ENCODE data around the gene DCTPP1. TPM values are rescaled to one million over a fixed set of nuclear protein-coding genes. Genes with fewer than 3 reads are reported as not detected.

The DCTPP1 gene
- total and polyA plus RNA-seq, 2 of the 13 experiments (the other 11 are each of a cell fraction or from before 2014, with no cell fraction given), result 54.8 to 74.4 TPM

DNA sequence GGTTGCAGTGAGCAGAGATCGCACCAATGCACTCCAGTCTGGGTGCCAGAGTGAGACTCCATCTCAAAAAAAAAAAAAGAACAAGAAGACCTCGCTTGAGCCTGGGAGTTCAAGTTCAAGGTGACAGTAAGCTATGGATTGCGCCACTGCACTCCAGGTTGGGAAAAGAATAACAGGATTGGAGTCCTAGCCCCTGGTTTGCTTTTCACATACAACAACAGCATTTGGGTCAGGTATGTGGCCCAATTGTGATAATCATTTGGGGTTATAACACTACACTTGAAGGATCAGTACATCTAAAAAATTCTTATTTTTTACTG is 19.2 kb upstream of the DCTPP1 start (continued):
- TF ChIP-seq CENPT (CRISPR knock-in tag; IDR thresholded peaks at IDR 0.05; ENCODE audit: low read depth) (no peak), HIVEP1 (CRISPR knock-in tag; IDR thresholded peaks at IDR 0.05) (no peak), KAT8 (CRISPR knock-in tag; IDR thresholded peaks at IDR 0.05) (peak; percentile 47; the same call in 1 of the 2 replicates), ZNF761 (CRISPR knock-in tag; conservative IDR thresholded peaks at IDR 0.05) (0 out of 2 replicates have a peak, but pooled peaks have one; percentile 2), TAF1 (CRISPR knock-in tag; IDR thresholded peaks at IDR 0.05) (no peak), SP2 (CRISPR knock-in tag; IDR thresholded peaks at IDR 0.05) (no peak), FOXP1 (IDR thresholded peaks at IDR 0.05) (no peak), FOXP1 (CRISPR knock-in tag; IDR thresholded peaks at IDR 0.05) (peak; percentile 77), CEBPB (IDR thresholded peaks at IDR 0.05; ENCODE audit: borderline replicate concordance, low read depth, low read length) (peak; percentile 93), RARG (CRISPR knock-in tag; IDR thresholded peaks at IDR 0.05; ENCODE audit: low read depth) (no peak), HNRNPK (IDR thresholded peaks at IDR 0.05; ENCODE audit: low read depth, low read length, poor library complexity, severe bottlenecking) (no peak), ZNF546 (CRISPR knock-in tag; conservative IDR thresholded peaks at IDR 0.05) (no peak), JDP2 (CRISPR knock-in tag; IDR thresholded peaks at IDR 0.05; ENCODE audit: borderline replicate concordance) (no peak), FOXA3 (CRISPR knock-in tag; IDR thresholded peaks at IDR 0.05) (peak; percentile 77)
- TF ChIP-seq, protein P1, sequence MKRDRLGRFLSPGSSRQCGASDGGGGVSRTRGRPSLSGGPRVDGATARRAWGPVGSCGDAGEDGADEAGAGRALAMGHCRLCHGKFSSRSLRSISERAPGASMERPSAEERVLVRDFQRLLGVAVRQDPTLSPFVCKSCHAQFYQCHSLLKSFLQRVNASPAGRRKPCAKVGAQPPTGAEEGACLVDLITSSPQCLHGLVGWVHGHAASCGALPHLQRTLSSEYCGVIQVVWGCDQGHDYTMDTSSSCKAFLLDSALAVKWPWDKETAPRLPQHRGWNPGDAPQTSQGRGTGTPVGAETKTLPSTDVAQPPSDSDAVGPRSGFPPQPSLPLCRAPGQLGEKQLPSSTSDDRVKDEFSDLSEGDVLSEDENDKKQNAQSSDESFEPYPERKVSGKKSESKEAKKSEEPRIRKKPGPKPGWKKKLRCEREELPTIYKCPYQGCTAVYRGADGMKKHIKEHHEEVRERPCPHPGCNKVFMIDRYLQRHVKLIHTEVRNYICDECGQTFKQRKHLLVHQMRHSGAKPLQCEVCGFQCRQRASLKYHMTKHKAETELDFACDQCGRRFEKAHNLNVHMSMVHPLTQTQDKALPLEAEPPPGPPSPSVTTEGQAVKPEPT (CRISPR knock-in tag; IDR thresholded peaks at IDR 0.05; ENCODE audit: low read depth), result no peak
- TF ChIP-seq, protein P2, sequence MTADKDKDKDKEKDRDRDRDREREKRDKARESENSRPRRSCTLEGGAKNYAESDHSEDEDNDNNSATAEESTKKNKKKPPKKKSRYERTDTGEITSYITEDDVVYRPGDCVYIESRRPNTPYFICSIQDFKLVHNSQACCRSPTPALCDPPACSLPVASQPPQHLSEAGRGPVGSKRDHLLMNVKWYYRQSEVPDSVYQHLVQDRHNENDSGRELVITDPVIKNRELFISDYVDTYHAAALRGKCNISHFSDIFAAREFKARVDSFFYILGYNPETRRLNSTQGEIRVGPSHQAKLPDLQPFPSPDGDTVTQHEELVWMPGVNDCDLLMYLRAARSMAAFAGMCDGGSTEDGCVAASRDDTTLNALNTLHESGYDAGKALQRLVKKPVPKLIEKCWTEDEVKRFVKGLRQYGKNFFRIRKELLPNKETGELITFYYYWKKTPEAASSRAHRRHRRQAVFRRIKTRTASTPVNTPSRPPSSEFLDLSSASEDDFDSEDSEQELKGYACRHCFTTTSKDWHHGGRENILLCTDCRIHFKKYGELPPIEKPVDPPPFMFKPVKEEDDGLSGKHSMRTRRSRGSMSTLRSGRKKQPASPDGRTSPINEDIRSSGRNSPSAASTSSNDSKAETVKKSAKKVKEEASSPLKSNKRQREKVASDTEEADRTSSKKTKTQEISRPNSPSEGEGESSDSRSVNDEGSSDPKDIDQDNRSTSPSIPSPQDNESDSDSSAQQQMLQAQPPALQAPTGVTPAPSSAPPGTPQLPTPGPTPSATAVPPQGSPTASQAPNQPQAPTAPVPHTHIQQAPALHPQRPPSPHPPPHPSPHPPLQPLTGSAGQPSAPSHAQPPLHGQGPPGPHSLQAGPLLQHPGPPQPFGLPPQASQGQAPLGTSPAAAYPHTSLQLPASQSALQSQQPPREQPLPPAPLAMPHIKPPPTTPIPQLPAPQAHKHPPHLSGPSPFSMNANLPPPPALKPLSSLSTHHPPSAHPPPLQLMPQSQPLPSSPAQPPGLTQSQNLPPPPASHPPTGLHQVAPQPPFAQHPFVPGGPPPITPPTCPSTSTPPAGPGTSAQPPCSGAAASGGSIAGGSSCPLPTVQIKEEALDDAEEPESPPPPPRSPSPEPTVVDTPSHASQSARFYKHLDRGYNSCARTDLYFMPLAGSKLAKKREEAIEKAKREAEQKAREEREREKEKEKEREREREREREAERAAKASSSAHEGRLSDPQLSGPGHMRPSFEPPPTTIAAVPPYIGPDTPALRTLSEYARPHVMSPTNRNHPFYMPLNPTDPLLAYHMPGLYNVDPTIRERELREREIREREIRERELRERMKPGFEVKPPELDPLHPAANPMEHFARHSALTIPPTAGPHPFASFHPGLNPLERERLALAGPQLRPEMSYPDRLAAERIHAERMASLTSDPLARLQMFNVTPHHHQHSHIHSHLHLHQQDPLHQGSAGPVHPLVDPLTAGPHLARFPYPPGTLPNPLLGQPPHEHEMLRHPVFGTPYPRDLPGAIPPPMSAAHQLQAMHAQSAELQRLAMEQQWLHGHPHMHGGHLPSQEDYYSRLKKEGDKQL (CRISPR knock-in tag; IDR thresholded peaks at IDR 0.05; ENCODE audit: low read depth), result peak; percentile 57; the same call in 1 of the 2 replicates
- TF ChIP-seq, protein P3, sequence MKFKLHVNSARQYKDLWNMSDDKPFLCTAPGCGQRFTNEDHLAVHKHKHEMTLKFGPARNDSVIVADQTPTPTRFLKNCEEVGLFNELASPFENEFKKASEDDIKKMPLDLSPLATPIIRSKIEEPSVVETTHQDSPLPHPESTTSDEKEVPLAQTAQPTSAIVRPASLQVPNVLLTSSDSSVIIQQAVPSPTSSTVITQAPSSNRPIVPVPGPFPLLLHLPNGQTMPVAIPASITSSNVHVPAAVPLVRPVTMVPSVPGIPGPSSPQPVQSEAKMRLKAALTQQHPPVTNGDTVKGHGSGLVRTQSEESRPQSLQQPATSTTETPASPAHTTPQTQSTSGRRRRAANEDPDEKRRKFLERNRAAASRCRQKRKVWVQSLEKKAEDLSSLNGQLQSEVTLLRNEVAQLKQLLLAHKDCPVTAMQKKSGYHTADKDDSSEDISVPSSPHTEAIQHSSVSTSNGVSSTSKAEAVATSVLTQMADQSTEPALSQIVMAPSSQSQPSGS (CRISPR knock-in tag; IDR thresholded peaks at IDR 0.05), result peak; percentile 77

Data from HepG2 (cell line).